Activated T-helper 1 cell treated with Interleukin-2 at 50 U/mL for 16 hours (primary cell): ENCODE data around the gene B3GNT7.
"Not testable (repeated sequence)": the region's sequence is repeated elsewhere in the genome, so short reads cannot be mapped to it uniquely, and the experiment has no call there.

ENCODE experiments used
- DNase-seq: peaks from one replicate; pipeline ENCODE4 v3.0.0-alpha.2; 2020; ENCODE audit warnings: low read depth

Gene B3GNT7

DNA sequence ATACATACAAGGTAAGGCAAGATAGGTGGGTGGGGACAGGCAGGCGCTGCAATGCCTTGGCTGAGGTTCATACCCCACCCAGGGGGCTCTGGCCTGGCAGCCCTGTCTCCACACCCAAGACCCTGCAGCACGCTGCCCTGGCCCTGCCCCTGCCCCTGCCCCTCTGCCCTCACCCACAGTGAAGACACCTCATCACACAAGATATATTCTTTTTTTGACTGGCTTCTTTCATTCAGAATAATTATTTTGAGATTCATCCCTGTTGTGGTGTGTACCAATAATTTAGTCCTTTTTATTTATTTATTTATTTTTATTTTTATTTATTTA, 11.4 kb upstream of the B3GNT7 start:
- DNase-seq: no peak

DNA sequence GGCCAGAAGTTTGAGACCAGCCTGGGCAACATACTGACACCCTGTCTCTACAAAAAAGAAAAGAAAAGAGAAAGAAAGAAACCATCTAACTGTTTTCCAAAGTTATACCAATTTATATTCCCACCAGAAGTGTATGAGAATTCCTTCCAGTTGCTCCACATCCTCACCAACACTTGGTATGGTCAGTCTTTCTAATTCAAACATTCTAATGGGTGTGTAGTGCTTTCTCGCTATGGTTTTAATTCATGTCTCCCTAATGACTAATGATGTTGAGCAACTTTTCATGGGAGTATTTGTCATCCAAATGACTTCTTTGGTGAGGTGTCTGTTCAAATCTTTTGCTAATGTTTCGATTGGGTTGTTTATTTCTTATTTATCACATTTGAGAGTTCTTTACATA, 10.5 kb upstream of the B3GNT7 start:
- DNase-seq: no peak

DNA sequence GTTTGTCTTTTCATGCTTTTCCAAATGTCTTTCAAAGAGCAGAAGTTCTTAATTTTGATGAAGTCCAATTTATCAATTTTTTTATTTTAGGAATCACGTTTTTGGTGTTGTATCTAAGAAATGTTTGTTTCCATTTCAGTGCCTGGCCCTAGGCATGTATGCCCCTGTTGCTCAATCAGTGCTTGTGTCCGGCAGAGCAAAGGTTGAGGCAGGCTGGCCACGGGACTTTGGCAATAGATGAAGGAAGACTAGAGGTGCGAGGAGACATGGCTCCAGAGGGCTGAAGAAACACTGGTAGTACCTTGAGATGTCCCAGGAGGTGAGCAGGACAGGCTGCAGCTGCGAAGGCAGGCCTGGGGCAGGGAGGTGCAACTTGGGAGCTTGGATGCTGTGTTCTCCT, 10.1 kb upstream of the B3GNT7 start:
- no peak for DNase-seq

DNA sequence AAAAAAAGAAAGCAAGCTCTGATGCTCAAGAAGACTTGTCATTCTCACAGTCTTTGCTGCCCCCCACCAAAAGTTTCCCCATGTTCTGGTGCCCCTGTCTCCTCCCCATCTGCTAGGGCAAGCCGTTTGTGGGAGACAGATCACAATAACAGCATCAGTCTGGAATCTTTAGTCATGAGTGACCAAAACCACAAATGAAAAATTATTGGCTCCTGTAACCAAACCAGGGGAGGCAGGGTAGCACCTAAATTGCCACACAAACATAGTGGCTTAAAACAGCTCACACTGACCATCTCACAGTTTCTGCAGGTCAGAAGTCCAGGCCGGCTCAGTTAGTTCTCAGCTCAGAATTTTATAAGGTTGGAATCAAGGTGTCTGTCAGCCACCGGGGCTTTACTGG, 9.1 kb upstream of the B3GNT7 start:
- DNase-seq: no peak

DNA sequence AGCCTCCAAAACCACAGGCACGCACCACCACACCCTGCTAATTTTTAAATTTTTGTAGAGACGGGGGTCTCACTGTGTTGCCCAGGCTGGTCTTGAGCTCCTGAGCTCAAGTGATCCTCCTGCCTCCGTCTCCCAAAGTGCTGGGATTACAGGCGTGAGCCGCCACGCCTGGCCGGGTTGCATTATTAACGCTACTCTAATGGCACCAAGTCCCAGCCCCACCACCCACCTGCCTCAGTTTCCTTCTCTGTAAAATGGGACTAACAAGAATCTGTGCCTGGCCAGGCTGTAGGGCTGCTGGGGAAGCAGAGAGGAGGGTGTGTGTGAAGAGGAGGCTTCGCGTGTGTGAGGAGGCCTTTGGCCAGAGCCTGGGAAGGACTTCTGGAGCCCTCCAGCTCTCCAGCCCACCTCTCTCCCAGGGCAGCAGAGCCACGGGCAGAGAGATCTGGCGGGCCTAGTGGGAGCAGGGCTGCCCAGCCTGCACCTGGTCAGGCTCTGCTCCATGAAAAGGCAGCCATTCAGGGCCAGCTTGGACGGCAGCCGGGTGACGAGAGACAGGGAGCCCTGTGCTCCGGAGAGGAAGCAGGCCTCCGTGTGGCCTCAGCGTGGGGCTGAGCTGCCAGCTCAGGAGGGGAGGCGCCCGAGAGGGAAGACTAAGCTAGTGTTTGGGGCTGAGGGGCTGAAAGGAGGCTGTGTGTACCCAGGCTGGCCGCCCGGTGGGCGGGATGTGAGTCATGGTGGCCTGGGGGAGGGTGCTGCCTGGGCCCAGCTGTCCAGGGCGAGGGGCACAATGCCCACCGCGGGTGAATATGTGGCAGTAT, 7.4 kb upstream of the B3GNT7 start:
- no peak for DNase-seq

DNA sequence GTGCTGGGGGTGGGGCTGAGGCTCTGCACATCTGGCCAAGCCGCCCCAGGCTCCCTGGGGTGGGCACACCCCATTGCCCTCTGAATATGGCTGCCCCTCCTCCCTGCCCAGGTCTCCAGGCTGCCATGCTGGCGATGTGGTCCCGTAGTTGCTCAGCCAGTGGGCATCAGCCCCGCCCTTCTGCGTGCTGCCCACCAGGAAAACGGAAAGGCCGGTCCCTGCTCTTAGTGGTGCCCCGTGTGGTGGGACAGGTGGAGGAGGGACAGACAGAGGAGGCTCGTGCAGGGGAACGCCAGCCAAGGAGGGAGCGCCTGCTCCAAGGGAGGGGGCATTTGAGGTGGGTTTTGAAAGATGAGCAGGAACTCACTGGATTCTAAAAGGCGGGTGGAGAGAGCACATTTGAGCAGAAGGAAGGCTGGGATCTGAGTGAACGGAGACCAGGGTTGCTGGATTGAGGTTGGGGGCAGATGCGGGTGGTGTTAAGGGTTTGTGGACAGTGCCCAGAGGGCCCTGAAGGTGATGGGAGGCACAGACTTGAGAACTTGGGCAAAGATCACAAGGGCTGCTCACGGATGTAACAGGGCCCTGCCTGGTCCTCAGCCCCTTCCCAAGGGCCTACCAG, 6.7 kb upstream of the B3GNT7 start:
- DNase-seq: no peak

DNA sequence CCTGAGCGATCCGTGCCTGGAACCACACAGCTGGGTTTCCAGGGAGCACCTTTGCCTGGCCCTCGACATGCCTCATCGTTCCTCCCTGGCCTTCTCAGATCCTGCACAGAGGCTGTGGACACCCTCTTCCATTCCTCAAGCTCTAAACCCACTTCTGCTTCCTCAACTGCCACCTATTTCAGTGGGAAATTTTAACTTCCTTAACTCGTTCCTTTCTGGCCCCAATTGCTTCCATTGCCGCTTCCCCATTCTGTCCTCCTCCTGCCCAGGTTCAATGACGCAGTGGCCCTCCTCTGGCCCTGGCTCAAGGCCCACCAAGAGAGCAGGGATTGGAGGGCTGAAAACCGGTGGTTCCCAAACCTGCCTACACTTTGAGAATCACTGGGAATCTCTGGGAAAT, 4.8 kb upstream of the B3GNT7 start:
- no peak for DNase-seq

DNA sequence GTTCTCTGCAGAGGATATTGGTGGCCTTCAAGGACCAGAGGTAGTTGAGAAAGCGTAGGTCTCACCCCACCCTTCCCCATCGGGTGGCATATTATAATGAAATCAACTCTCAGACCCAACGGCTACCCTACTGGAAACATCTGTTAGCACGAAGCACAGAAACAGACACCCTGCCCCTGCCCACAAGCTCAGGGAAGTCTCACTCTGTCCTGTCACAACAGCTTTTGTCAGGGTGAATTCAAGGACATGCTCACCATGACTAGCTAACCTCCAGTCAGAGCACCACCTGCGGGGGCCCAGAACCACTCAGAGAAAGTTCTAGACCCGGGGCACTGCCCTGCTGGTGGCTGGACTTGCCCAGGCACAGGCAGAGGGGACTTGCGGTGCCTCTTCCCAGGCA, 3.5 kb upstream of the B3GNT7 start:
- no peak for DNase-seq

DNA sequence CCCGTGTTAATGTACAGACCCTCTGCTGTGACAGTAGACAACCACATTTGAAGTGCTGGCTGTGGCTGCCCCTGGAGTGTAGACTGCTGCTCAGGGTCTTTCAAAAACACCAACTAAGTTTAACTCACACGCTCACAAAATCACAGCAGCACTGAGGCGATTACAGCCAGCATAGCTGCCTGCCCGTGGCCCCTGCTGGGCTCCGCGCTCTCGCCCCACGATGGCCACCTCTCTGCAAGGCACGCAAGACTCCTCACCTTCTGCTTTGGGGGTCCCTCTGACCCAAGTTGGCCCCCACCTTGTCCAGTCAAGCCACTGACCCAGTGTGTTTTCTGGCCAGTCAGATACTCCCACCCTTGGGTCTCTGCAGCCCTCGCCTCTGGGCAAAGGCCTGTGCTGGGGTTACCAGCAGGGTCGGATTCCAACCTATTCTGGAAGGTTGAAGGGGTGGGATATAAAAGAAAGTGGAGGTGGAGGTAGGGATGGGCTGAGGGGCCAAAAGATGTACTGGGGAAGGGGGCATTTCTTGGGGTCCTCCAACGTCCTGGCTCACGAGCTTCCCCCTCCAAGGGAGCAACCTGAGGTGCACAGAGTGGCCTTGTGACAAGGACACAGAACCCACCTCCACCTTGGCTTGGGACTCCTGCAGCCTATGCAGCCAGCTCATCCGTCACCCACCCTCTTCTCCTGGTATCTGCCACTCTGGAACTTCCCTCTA, 2.9 kb upstream of the B3GNT7 start:
- no peak for DNase-seq

DNA sequence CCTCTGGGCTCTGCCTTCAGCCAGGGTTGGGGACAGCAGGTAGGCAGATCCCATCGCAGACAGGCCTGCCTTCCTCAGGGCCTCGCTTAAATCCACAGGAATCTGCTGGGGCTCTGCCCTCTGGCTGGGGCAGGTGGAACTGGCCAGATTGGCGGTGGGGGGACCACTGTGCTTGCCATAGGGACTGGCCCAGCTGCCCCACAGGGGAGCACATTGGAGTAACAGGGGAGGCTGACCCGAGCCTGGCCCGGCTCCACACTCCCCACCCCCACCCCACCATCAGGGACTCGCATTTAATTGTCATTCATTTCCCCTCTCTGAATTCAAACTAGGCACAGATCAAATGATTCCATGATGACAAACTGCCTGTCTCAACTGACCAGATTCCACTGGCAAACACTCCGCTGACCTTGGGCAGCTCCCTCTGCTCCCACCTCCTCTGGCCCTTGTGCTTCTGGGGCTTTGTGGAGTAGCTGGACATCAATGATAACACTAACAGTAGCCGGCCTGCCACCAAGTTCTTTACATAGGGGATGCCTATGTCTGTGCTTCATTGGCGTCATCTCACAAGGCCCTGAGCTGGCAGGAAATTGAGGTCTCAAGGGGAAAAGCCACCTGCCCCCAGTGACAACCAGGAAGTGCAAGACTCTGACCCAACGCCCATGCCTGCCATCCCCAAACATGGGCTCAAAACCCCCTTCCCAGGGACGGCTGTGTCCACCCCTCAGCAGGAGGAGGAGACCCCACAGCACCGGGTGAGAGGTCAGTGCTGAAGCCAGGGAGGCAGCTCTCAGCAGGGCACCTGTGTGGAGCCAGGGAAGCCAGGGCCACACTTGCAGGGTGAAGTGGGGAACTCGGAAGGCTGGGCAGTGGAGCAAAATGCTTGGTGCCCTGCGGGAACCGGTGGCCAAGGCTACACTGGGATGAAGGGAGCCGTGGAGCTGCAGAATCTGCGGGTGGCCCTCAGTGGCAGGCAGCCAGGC, 2.1 kb upstream of the B3GNT7 start:
- DNase-seq: no peak

DNA sequence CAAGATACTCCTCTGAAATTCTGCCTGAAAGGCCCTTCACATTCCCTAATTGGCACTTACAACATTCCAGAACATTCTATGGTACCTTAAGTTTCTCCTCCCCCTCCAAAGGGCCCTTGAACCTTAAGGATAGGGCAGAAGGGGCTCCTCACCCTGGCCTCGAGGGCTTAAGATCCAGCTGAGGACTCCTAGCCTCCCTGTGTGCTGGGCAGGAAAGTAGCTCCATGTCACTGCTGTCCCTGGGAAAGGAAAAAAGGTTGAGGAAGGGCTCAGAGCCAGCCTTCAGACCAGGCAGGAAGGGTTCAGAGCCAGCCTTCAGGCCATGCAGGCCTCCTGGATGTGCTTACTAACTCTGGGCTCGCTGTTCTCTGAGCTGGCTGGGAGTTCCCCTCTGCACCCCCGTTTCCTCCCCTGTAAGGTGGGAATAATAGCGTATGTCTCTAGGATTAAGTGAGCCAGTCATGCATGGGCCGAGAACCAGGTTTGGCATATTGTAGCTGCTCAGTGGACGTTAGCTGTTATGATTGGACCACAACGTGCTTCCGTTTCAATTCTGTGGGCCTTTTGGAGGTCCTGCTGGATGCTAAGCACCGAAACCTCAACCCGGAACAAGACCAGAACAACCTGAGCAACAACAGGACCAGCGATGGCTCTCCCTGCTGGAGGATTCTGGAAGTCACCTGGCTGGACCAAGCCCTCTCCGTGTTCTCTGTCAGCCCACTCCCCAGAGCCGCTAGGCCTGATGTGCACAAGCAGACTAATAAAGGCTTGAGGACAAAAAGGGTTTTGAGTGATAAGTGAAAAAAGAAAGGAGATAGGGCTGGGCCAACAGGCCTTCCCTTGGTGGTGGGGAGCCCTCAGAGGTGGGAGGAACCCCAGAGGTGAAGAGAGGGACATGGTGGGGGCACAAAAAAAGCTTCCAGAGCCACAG, 1.0 kb upstream of the B3GNT7 start:
- no peak for DNase-seq

DNA sequence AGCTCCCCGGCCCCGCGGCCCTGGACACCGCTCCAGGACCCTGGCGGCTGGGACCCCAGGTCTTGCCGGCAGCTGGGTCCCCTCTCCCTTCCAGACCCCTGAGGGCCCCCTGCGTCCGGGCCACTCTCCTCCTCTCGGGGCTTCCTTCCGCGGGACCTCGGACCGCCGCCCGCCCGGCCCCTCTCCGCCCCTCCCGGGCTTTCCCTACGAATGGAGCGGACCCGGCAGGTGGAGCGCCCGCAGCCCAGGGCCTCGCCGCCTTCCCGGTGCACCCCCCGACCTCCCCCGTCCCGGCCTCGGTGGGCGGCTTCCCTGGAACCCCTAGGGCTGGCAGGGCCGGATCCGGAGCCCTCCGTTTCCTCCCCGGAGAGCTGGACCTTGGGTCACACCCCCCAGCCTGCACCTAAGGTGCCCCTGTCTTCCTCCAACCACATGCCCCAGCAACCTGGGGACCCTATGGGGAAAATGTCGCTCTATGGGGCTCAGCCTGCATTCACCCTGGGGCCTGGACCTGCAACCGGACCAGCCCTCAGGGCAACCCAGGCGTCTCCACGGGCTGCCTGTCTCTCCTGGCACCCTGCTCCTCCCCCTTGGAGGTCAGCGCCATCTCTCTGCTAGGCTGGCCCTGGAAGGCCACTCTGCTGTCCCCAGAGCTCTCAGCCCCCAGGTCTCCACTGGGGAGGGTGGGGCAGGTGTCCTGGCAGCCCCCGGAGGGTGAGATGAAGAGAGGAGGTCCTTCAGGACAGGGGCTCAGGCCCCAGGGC, 730 bp downstream of the B3GNT7 start:
- DNase-seq: no peak

DNA sequence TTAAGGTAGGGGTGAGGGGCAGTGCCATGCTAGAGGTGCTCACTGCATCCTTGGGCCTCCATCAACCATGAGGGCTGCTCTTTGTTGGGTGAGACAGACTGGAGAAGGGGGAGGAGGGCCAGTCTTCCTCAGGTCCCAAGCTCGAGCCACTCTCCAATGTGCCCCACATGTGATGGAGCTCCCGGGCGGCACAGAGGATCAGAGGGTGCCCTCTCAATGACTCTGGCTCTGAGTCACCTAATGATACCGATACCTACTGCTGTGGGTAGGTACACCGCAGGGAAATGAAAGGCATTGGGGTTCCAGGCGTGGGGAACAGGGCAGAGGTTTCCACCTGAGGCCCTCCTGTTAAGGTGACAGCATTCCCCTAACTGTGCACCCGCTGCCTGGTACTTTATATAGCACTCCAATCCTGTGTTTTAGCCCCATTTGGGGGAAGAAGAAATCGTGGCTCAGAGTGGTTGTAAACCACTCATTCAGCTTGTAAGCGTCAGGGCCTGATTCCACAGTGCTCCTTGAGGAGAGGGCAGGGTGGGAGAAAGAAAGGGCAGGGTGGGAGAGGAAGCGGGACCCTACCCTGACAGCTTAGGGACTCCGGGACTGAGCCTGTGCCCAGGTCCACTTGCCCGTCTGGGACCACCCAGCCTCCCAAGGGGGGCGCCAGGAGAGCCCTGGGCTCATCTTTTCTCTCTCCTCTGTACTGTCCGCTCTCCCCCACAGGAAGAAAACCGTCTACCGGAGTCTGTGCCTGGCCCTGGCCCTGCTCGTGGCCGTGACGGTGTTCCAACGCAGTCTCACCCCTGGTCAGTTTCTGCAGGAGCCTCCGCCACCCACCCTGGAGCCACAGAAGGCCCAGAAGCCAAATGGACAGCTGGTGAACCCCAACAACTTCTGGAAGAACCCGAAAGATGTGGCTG, 1.8 kb downstream of the B3GNT7 start:
- no peak for DNase-seq

DNA sequence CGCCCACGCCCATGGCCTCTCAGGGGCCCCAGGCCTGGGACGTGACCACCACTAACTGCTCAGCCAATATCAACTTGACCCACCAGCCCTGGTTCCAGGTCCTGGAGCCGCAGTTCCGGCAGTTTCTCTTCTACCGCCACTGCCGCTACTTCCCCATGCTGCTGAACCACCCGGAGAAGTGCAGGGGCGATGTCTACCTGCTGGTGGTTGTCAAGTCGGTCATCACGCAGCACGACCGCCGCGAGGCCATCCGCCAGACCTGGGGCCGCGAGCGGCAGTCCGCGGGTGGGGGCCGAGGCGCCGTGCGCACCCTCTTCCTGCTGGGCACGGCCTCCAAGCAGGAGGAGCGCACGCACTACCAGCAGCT, 2.4 kb downstream of the B3GNT7 start:
- DNase-seq: no peak

DNA sequence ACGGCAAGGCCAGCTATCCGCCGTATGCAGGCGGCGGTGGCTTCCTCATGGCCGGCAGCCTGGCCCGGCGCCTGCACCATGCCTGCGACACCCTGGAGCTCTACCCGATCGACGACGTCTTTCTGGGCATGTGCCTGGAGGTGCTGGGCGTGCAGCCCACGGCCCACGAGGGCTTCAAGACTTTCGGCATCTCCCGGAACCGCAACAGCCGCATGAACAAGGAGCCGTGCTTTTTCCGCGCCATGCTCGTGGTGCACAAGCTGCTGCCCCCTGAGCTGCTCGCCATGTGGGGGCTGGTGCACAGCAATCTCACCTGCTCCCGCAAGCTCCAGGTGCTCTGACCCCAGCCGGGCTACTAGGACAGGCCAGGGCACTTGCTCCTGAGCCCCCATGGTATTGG, 3.1 kb downstream of the B3GNT7 start:
- DNase-seq: no peak

DNA sequence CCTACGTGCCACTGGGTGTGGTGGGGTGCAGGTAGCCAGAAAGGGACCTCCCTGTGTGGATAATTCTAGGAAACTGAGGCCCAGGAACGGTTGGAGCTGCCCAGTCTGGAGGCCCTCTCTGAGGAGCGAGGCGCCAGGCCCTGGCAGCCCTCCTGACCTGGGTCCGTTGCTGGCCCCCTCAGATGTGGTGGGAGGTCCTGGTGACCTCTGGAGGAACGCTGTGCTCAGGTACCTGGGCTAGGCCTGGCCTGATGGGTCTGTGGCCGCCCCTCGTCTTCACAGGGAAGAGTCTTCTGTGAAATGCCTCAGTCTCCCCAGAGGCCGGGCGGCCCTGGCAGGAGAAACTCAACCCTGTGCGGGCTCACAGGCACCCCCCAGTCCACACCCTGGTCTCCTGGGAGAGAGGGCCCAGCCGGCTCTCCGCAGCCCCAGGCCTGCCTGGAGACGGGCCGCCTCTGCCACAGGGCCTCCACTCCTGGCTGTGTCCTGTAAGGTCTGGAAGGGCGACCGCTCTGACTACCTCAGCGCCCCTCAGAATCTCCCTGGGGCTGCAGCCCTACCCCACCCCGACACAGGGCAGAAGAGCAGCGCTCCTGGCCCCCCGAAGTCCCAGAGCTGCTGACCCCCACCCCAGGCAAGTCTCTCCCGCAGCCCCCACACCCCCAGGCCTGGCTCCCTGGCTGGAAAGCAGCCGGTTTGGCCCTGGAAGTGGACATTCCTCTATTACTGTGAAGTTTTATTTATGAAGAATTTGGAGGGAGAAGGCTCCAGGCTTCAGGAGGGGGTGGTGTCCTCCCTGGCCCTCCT, 3.7 kb downstream of the B3GNT7 start:
- DNase-seq: no peak

DNA sequence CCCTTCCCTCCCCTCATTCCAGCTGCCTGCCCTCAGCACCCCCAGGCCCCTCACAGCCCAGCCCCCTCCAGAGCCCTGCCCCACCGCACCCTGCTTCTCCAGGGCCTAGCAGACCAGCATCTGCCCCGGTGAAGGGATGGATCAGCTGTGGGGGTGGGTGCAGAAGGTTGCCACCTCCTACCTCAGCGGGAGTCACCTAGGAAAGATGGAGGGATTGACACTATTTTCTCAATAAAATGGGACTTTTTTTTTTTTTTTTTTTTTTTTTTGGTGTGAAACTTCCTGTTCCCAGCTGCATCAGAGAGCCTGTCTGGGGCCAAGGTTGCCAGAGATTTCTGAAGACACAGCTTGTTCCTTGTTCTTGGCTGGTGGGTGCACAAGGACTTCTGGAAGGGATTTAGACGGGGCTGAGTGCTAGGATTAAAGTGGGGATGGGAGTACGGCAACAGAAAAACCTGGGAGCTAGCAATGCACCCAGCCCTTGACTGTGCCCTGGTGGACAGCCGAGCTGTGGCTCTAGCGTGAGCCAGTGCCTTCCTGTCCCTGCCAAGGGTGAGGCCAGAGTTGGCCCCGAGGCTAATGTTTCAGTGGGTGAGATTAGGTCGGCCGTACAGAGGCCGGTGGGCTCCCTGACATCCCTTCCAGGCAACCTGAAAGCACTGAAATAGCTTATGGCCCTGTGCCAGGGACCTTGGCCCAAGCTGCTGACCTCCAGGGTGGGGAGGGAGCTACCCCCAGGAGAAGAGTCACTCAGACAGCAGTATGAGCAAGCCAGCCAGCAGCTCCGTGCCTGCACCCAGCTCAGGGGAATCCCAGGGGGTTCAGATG, 4.6 kb downstream of the B3GNT7 start:
- DNase-seq: no peak

DNA sequence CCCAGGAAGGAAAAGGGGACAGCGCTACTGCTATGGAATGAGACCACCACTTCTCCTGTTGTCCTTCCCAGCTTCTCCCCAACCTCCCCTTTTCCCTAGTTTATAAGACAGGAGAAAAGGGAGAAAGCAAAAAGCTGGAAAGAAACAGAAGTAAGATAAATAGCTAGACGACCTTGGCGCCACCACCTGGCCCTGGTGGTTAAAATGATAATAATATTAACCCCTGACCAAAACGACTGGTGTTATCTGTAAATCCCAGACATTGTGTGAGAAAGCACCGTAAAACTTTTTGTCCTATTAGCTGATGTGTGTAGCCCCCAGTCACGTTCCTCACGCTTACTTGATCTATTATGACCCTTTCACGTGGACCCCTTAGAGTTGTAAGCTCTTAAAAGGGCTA, 5.2 kb downstream of the B3GNT7 start:
- DNase-seq: not testable (repeated sequence)
